Cardiac fibroblast (primary cell): ENCODE measurements around the gene WDR6.

Experiments
- DNase-seq, 2 donors: peaks; one replicate each; pipeline versions ENCODE4 v3.0.0 to v3.0.0-alpha.2; 2010; ENCODE audit warnings: low read depth in 2 of 2
- H3K4me3 ChIP-seq, 2 donors: replicated peaks in 1 of 2; 1 replicate in 1 of 2; 2 replicates in 1 of 2; pipeline ENCODE4 v1.5.1; 2011; ENCODE audit warnings: low read depth in 2 of 2, low read length in 2 of 2, mild to moderate bottlenecking in 2 of 2, moderate library complexity in 1 of 2
- TF ChIP-seq, protein P1 (sequence below): IDR thresholded peaks from one replicate; pipeline ENCODE4 v1.5.1; 2011; ENCODE audit warnings: low read depth, mild to moderate bottlenecking, low read length, inconsistent platforms

Gene WDR6

DNA sequence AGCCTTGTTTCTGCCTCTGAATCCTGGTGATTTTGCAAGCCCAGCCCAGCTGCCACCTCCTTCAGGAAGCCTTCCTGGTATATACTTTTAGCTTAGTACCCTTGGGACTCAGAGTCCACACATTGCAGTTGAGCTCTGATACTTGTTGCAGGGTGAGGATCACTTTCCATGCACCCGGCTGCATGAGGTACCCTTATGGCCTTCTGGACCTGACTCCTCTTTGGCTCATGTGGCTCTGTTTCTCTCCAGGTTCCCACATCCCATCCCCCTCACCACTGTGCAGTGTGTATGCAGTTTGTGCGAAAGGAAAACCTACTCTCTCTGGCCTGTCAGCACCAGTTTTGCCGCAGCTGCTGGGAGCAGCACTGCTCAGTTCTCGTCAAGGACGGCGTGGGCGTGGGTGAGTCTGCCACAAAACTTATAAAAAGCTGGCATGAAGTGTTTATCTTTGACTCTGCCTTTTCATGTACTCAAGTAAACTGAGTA, 40.3 kb upstream of the WDR6 start:
- TF ChIP-seq, protein P1, sequence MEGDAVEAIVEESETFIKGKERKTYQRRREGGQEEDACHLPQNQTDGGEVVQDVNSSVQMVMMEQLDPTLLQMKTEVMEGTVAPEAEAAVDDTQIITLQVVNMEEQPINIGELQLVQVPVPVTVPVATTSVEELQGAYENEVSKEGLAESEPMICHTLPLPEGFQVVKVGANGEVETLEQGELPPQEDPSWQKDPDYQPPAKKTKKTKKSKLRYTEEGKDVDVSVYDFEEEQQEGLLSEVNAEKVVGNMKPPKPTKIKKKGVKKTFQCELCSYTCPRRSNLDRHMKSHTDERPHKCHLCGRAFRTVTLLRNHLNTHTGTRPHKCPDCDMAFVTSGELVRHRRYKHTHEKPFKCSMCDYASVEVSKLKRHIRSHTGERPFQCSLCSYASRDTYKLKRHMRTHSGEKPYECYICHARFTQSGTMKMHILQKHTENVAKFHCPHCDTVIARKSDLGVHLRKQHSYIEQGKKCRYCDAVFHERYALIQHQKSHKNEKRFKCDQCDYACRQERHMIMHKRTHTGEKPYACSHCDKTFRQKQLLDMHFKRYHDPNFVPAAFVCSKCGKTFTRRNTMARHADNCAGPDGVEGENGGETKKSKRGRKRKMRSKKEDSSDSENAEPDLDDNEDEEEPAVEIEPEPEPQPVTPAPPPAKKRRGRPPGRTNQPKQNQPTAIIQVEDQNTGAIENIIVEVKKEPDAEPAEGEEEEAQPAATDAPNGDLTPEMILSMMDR = no peak
- H3K4me3 ChIP-seq = no peak overlapping the region
- no peak for DNase-seq

DNA sequence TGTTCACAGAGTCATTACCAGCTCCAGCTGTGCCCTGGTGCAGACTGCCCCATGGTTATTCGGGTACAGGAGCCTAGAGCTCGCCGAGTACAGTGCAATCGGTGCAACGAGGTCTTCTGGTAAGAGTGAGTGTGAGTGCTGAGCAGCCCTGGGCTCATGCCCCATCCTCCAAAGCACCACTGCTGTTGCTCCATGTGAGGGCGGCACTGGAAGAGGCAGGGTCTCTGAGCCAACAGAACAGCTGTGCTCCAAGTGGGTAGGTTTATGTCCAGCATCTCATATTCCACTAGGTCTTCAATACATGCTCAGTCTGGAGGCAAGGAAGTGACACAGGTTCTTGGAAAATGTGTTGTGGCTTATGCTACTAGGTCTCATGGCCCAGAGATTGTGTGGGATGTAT, 36.6 kb upstream of the WDR6 start:
- DNase-seq = no peak
- H3K4me3 ChIP-seq = no peak overlapping the region
- TF ChIP-seq, protein P1 = no peak

DNA sequence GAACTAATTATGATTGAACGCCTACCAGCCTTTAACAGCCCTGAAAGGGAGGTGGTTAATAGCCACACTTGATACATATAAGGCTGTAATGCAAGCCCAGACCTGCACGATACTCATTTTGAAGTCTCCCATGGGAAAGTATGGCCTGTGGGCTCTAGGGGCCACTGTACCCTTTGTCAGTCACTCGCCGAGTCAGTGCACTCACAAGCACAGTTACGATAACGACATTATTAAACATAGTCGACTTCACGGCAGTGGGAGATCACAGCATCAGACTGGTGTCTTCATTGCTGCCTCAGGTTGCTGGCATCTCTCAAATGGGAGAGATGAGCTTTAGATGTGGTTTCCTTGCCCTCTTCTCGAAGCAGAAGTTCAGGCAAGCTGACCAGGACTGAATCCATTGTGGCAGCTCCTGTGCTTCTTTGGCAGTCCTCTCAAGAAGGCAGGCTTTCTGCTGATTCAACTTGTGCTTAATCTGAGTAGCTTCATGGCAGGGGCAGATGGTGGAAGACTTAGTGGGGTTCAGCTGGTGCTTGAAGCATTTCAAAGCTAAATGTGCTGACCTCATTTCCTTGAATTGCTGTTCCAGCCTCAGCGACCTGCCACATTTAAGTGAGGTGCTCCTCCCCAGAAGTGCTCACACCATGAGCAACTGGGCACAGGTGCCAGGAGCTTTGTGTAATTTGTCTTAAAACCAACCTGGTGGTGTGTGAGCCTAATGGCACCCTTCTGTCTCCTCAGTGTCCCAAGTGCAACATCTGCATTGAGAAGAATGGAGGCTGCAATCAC, 32.9 kb upstream of the WDR6 start:
- TF ChIP-seq, protein P1 = no peak
- no peak overlapping the region for H3K4me3 ChIP-seq
- no peak for DNase-seq

DNA sequence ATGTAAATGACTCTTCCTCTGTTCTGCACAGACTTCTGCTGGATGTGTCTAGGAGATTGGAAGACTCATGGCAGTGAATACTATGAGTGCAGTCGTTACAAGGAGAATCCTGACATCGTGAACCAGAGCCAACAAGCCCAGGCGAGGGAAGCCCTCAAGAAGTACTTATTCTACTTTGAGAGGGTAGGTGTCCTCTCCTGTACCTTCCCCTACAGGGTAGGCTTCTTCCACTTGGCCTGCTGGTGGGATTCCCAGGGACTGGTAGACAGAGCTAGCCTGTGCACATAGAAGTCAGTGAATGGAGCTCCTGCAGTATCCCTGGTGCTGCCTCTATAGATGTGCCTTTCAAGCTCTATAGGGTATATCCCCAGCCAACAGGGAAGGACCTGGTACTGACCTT, 27.7 kb upstream of the WDR6 start:
- TF ChIP-seq, protein P1 = no peak
- no peak for DNase-seq
- H3K4me3 ChIP-seq = no peak overlapping the region

DNA sequence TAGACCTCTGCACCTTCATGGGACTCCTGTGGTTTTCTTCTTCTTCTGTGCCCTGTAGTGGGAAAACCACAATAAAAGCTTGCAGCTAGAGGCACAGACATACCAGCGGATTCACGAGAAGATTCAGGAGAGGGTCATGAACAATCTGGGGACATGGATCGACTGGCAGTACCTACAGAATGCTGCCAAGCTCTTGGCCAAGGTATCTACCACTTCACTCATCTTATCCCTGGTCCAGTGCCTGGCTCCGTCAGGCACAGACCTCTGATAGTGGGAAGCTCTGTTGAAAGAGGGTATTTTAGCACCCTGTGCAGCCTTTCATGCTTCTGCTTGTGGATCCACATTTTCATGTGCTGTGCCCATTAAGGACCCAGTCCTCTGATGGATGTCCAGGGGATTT, 26.9 kb upstream of the WDR6 start:
- no peak overlapping the region for H3K4me3 ChIP-seq
- TF ChIP-seq, protein P1 = no peak
- no peak for DNase-seq

DNA sequence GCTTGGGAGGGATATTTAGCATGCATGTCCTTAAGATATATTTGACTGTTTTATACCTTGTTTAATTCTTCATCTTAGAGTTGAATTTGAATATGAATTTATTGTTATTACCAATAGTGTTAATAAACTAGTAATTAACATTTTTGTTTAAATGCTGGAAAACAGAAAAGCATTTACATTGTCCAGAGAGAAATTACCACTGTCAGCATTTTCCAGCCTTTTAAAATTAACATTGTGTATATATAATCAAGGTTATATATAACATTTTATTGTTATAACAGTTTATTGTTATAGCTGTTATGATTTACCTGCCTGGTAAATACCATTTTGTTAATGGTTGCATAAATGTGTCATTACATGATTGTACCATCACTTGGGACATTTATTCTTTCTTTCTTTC, 25.2 kb upstream of the WDR6 start:
- DNase-seq = no peak
- H3K4me3 ChIP-seq = no peak overlapping the region
- TF ChIP-seq, protein P1 = no peak
